HG03097 (cell line): ENCODE results near the gene SLC43A2.
A peak's percentile ranks its signal among the peaks of the same experiment; 100 is the strongest.

Experiments
- ATAC-seq: cut with Tn5 transposase; IDR thresholded peaks from one replicate; pipeline ENCODE4 v1.9.1; 2021; ENCODE audit not compliant: unreplicated experiment, low FRiP score

Gene SLC43A2

DNA sequence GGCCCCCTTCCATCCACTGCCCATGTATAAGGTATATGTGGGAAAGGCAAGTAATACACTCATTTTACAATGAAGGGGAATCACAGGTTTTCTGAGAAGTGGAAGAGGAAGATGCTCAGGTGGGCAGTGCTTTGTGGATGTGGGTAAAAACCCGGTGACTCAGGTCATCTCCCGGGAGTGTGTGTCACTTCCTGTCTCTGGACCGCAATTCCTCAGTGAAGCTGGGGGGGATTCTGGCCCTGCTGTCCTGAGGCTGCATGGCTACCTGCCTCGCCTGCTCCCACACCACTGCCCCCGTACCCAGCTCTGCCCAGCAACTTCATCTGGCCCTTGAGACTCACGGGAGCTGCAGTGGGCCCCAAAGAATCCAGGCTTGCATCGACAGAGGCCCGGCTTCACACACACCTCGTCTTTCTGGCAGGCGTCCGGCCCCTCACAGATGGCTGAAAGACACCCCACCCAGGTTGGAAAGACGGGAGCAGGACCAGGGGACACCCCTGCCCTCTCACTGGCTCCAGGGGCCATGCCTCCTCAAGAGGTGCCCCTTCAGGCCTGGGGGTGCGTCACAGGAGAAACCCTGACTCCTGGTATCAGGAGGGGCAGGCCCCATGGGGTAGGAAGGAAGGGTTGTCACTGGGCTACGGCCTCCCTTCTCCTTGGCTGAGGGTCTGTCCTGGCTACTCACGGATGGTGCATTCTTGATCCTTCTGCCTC, 16.0 kb upstream of the SLC43A2 start:
- peak; percentile 26 for ATAC-seq

DNA sequence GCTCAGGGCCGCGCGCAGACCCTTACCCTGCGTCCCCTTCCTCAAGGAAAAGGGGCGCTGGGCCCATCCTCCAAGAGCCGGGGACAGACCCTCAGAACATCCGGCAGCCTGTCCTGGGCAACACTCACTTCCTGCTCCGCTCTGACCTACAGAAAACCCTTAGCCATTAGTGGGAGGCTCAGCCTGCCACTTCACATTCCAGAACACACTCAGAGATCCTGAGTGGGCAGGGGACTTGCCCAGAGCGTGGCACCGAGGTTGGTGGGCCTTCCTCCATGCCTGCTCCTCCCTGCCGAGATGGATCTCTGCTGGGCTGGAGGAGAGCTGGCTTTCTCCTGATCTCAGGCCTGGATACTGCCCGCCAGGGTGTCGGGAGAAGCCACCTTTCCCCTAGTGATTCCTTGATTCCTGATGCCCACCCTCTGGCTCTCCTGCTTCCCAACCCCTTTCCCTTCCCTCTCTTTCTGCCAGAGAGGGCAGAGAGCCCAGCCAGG, 15.4 kb upstream of the SLC43A2 start:
- no peak for ATAC-seq

DNA sequence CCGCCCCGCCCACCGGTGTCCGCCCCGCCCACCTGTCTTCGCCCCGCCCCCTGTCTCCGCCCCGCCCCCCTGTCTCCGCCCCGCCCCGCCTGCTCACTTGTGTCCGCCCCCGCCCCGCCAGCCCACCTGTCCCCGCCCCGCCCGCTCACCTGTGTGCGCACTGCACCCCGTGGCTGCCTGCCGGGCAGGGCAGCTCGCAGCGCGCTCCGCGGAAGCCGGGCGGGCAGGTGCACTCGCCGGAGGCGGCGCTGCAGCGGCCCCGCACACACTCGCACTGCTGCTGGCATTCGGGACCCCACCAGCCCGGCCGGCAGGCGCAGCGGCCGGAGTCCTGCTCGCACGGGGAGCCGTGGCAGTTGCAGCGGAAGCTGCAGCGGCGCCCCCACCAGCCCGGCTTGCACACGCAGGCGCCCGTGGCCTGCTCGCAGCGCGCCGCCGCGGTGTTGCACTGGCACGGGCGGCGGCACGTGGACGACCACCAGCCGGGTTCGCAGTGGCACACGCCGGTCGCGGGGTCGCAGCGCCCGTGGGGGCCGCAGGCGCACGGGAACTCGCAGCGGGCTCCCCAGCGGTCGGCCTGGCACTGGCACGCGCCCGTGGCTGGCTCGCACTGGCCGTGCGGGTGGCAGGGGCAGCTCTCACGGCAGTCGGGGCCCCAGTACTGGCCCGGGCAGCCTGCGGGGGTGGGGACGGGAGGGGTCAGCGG, 14.8 kb upstream of the SLC43A2 start:
- no peak for ATAC-seq

DNA sequence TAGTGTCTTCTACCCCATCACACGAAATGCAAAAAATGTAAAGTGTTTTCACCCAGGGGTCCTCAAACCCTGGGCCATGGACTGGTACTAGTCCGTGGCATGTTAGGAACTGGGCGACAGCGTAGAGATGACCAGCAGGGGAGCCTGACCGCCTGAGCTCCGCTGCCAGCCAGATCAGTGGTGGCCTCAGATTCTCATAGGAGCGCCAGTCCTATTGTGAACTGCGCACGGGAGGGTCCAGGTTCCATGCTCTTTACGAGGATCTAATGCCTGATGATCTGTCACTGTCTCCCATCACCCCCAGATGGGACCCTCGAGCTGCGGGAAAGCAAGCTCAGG, 12.4 kb upstream of the SLC43A2 start:
- no peak for ATAC-seq

DNA sequence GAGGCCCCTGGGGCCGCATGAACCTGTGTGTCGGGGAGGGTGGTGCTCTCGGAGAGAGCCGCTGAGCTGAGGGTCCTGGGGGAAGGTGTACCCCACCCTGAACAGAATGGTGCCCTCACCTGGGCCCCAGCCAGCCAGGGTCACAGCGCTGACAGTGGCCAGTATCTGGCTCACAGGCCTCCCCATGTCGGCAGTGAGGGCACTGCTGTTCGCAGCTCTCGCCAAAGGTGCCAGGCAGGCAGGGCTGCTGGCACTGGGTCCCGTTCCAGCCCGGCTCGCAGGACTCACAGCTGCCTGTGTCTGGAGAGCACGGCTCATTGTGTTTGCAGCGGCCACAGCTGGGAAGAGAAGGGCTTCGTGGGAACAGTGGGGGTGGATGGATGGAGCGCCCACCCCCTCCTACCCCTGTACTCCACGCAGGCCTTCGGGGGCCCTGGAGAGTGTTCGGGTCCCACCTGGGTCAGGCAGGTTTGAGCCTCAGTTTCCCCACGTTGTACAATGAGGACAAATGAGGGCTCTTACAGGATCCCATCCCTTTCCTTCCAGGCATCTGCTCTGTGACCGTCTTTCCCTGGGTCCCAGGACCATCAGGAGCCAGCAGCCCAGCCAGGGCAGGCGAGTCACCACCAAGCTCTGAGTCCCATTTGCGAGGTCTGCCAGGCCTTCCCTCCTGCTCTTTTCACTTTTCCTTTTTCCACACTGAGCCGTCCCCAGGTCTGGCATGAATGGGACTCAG, 11.9 kb upstream of the SLC43A2 start:
- no peak for ATAC-seq

DNA sequence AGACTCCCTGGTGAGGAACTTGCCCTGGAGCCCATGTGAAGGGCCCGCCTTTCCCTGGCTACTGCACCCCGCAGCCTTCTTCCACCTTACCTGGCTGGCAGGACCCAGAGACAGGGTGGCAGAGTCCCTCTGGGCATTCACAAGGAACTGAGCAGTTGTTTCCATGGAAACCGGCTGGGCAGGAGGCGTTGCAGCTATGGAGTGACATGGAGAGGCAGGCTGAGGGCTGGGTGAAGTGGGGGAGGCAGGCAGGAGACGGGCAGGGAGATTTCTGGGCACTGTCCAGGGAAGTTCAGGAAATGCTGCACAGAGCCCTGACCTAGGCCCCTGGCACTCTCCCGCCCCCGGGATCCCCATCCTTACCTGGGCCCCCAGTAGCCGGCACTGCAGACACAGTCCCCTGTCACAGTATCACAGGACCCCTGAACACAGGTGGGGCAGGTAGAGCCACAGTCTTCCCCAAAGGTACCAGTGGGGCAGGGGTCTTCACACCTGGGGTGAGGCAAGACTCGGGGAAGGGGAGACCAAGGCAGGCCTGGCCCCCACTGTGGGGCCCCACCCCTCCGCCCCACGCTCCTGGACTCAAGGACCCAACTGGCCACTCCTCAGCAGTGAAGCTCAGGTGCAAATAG, 11.0 kb upstream of the SLC43A2 start:
- no peak for ATAC-seq

DNA sequence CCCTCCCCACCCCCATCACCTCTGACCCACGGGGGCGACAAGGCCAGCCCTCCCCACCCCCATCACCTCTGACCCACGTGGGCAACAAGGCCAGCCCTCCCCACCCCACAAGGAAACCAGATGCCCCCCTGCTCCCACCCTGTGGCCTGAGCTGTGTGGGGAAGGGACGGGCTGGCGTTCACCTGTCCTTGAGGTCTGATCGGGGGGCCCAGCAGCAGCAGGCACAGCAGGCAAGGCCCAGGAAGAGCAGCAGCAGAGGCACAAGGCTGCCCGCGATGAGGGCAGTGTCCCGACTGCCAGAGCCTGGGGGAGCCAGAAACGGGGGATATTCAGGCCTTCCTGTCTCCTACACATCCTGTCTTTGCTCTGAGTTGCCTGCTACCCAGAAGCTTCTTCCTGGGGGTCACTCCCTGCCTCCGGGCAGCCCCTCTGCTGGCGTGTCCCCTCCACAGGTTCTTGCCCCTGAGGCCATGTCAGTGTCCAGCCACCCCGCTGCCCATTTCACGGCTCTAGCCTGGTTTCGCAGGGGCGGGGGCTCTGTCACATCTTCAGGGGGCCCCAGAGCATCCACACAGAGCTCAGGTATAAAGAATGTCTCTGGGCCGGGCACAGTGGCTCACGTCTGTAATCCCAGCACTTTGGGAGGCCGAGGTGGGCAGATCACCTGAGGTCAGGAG, 10.1 kb upstream of the SLC43A2 start:
- ATAC-seq, result no peak

DNA sequence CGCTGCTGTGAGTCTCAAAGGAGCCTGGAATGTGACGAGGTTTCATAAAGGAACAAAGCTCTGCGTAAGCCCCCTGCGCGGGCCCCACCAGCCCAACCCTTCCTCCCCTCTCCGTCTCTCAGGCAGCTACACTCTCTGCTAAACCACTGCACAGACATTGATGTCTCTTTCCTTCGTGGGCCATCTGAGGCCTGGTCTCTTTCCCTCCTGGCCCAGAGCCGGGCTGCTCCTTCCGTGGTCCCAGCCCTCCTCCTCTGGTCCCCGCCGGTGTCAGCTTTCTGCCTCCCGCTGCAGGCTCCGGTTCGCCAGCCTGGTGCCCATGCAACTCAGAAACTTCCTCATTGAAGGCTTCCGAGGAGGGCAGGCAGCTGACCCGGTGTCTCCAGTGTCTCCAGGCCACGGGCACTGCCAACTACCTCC, 9.5 kb upstream of the SLC43A2 start:
- ATAC-seq, result no peak

DNA sequence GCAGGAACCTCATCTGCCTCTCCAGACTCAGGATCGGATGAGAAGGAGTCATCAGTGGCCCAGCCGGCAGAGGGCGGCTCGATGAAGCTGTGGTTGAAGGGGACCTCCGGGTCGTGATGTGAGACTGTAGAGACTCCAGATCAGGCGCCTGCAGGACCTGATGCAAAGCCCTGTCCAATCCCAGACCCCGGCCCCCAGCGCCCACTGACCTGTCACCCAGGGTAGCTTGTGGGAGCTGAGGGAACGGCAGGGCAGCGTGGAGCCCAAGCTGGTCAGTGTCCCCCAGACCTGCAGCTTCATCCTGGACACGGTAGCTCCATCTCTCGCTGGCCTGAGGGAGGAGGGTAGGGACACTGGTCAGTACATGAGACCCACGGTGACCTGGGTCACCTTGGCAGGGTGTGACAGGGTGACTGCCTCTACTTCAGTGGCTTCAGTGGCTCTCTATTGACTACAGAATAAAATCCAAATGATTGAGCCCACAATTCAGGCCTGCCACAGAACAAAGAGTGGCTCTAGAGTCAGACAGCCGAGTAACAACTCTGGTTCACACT, 8.2 kb upstream of the SLC43A2 start:
- no peak for ATAC-seq

DNA sequence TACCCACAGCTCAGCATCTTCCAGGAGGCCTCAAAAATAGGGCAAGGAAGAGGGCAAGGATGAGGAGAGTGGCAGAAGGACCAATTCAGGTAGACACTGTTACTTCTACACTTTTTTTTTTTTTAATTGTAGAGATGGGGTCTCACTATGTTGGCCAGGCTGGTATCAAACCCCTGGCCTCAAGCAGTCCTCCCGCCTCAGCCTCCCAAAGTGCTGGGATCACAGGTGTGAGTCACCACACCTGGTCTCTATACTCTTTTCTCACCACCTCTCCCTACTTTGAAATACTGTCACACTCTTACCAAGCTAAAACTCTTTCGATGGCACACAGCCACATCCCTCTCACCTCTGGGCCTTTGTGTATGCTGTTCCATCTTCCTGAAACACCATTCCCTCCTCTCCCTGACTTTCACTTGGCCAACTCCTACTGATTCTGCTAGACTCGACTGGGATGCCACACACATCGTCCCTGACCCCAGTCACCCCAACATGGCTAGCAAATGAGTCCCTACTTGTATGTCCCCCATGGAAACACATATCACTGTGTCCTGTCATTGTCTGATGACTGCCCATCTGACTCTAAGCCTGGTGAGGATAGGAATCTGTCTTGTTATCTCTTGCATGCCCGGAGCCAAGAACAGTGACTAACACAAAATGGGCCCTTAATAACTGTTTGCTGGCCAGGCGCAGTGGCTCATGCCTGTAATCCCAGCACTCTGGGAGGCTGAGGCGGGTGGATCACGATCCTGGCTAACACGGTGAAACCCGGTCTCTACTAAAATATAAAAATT, 7.2 kb upstream of the SLC43A2 start:
- ATAC-seq, result no peak

DNA sequence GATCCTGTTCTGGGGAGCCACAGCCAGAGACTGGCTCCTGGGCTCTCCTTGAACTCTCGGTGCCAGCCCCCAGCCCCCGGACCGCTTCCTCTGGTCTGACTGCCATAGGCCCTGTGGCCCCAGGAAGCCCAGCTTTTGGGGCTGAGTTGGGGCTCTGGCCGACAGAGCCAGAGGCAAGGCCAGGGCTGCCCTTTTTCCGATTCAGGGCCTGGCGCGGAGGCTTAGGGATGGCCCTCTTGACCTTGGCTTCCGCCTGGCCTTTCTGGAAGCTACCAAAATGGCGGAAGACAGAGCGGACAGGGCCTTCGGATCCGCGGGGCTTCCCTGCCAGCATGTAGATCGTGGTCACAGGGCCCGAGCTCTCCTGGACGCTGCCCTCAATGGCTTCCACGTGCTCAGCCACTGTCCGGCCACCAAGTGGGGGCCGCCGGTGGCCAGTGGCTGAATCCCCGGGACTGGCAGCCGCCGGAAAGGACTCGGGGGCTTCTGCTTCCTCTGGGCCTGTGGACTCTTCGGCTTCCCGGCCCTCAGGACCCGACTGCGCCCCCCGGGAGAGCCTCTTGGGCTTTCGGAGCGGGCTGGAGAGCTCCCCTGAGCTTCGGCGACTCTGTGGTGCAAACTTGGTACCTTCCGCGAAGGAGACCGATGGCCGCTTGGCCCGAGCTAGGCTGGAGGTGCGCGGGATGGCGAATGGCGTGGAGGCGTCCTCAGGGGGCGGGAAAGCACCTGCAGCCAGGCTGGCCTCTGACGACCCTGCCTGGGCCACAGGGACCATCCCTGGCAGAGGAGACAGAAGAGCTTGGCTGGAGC, 6.4 kb upstream of the SLC43A2 start:
- ATAC-seq, result no peak

DNA sequence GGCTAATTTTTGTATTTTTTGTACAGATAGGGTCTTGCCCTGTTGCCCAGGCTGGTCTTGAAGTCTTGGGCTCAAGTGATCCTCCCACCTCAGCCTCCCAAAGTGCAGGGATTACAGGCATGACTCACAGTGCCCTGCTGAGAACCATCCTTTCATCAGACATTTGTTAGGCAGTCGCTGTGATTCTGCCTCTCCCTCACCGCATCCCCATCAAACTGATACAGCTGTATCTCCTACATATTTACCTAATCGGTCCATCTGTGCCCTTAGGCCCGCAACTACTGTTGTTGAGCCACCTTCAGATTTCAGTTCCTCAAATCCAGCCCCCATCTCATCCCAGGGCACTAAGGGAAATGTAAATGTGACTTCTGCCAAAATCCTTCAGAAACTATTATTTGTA, 2.0 kb upstream of the SLC43A2 start:
- ATAC-seq, result no peak

DNA sequence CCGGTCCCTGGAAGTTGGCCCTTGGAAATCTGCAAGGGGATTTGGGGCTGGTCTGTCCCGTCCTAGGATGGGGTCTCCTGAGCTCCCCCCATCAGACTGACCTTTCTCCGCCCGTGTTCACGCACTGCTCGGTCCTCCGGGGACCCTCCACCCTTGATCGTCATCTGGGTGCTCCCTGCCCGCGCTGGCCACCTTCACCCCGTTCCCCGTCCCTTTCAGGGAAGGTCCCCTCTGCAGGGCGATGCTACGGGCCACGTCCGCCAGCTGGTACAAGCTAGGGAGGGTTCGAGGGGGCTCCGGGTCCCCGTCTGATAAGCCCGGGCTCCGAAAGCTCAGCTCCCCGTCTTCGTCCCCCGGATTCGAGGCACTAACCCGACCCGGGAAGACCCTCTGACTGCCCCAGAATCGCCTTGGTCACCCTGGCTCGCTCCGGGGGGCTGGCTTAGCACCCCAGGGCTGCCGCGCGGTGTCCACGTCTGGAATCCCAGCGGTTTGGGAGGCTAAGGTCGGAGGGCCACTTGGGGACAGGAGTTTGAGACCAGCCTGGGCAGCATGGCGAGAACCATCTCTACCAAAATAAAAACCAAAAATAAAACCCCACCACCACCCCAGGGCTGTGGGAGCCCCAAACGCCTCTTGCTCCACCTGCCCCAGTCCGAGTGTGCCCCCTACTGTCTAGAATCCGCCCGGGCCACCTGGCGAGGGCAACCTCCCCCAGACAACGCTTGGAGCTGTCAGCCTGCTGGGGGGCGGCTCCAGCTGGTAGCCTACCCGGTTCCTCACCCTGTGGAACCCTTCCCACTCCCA, 1.1 kb upstream of the SLC43A2 start:
- ATAC-seq, result no peak

DNA sequence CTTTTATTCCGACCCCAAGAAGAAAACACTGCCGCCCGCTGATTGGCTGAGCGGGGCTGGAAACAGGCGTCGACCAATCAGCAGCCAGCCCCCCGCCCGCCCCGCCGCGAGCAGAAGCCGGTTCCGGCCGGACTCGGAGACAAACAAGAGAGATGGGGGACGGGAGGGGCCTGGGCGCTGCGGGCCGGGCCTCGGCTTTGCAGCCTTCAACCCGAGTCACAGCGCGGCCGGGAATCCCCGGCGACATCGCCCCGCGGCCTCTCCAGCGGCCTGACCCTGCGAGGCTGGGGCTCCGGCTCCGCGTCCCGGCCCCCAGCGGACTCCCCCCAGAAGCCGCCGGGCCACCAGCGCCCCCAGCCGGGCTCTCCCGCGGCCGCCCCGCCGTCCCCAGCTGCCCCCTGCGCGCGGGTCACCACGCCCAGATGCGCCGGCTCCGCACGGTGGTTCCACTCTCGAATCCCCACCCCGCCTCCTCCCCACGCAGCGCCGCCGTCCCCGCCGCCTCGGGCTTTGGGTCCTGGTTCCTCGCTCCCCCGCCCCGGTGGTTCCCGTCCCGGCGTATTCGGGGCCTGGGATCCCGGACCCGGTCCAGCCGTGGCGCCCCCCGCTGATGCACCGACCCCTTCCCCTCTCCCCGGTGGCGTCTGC, 346 bp upstream of the SLC43A2 start:
- peak; percentile 37 for ATAC-seq

DNA sequence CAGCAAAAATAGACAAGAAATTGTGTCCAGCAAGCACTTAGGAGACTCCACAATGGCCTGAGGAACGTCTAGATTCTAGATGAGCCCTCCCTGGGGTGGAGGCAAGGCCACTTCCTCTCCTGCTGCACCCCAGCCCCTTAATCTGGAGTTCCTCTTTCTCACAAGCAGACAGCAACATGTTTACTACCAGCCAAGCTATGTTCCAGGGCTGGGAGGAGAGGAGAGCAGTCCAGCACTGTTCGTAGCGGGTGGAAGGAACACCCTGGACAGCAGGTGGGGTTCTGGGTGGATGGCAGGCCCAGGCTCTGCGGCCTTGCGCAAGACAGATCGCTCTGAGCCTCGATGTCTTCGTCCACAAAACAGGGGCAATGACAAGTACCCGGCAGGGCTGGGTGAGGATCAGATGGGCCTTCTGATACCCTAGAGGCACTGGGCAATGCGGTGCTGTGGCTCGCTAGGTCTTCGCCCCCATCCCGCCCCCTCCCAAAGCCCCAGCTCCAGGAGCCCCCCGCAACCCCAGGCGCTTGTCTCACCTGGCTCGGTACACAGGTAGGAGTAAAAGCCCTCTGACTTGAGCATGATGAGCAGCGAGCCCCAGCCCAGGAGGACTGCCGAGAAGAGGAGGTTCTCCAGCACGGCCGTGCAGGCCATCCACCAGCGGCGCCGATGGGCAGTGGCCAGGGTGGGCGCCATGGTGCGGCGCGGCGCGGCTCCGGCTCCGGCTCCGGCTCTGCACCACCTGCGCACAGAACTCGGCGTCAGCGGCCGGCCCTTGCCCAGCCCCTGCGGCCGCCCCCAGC, 1.3 kb downstream of the SLC43A2 start:
- ATAC-seq, result no peak

DNA sequence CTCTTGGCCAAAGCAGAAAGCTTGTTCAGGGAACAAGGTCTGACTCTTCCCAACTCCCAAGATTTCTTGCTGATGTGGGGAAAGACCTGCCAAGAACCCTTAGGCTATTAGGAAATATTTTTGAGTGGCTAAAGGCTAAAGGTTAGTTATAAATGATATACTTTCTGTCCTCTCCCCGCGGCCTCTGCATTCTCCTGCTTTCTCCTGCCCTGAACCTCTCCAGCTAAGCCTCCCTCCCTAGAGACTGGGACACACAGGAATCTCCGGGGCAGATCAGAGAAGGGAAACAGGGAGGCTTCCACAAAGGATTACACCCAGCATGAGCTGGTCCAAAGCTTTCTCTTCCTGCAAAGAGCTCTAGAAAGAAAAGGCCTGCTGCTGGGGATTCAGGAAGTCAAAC, 2.3 kb downstream of the SLC43A2 start:
- ATAC-seq, result no peak

DNA sequence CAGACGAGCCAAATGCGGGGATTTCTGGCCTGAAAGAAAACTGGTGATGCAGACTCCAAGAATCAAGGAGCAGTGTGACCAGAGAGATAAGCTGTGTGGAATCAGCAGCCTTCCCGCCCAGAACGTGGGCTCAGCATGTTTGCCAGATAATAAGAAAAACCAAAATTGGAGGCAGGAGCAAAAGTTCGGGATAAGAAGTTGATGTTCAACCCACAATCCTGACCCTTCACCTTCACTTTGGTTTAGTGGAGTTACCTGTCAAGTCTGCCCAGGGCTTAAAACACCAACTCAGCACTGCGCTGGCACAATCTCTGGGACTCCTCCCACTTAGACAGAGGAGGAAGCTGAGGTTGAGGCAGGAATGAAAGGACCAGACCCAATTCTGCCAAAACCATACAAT, 3.1 kb downstream of the SLC43A2 start:
- no peak for ATAC-seq
